ENCODE results near the gene LPIN1. TPM values are rescaled to one million over a fixed set of nuclear protein-coding genes. Genes with fewer than 3 reads are reported as not detected.

LPIN1 gene
- total and polyA plus RNA-seq, 2 of the 13 experiments (the other 11 are each of a cell fraction or from before 2014, with no cell fraction given) = 9.7 to 19.4 TPM

DNA sequence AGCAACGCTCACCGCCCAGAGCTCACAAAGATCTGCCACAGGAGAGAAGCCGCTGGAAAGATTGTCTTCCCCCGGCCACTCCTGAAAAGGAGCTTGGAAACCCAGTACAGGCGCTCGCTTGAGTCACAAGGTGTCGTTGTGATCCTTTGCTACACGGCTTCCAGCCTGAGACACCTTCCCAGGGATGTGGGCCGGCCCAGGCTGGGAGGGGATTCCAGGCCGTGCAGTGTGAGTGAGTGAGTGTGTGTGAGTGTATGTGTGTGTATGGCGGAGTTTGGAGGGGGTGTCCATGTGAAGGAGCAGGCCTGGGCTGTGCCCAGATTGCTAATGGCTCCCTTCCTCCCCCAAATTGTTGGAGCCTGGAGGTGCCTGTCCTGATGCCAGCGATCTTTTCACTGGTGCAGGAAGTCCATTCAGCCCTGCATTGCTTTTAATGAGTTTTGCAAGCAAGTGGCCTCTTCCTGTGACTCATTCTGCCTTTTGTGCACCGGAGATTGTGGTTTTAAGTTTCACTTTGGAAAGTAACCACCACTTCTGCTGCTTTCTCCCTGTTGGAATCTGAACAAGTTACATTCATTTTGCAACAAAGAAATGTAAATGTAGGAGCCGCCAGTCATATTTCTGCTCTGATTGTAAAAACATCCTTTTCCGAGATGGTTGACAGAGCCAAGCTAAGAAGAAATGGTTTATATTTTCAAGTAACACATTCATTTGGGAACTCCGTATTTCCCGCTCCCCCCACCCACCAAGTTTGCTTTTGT lies 83.7 kb downstream of the LPIN1 start (continued):
- TF ChIP-seq RFXANK (CRISPR knock-in tag; IDR thresholded peaks at IDR 0.05) (peak; percentile 32; the same call in 1 of the 2 replicates), CENPT (CRISPR knock-in tag; IDR thresholded peaks at IDR 0.05; ENCODE audit: low read depth) (no peak), RBFOX2 (IDR thresholded peaks at IDR 0.05; ENCODE audit: low read depth, low read length) (peak; percentile 70), SIX4 (CRISPR knock-in tag; IDR thresholded peaks at IDR 0.05) (peak; percentile 81; the same call in 1 of the 2 replicates), PRPF4 (IDR thresholded peaks at IDR 0.05; ENCODE audit: low read depth, low read length, poor library complexity, severe bottlenecking) (peak; percentile 19), ZNF710 (CRISPR knock-in tag; IDR thresholded peaks at IDR 0.05; ENCODE audit: borderline replicate concordance) (peak; percentile 65), ZNF652 (CRISPR knock-in tag; IDR thresholded peaks at IDR 0.05; ENCODE audit: borderline replicate concordance, low read depth) (peak; percentile 18; the same call in 1 of the 2 replicates), ZBTB21 (CRISPR knock-in tag; IDR thresholded peaks at IDR 0.05) (no peak), SOX5 (CRISPR knock-in tag; IDR thresholded peaks at IDR 0.05; ENCODE audit: borderline replicate concordance) (peak; percentile 84; the same call in 1 of the 2 replicates), SAFB2 (CRISPR knock-in tag; IDR thresholded peaks at IDR 0.05; ENCODE audit: borderline replicate concordance, low read depth) (no peak; the same call in 1 of the 2 replicates), STAG1 (CRISPR knock-in tag; IDR thresholded peaks at IDR 0.05) (peak; percentile 68), RARA (CRISPR knock-in tag; IDR thresholded peaks at IDR 0.05) (peak; percentile 42), GTF3A (CRISPR knock-in tag; conservative IDR thresholded peaks at IDR 0.05) (peak; percentile 27; the same call in 1 of the 2 replicates), CEBPG (CRISPR knock-in tag; IDR thresholded peaks at IDR 0.05) (peak; percentile 74; the same call in 1 of the 2 replicates), XRCC5 (optimal IDR thresholded peaks at IDR 0.05; ENCODE audit: low read length) (peak; percentile 58), HNRNPL (IDR thresholded peaks at IDR 0.05; ENCODE audit: low read depth, low read length) (peak; percentile 89), TCF7 (IDR thresholded peaks at IDR 0.05; ENCODE audit: low read depth) (peak; percentile 89), ZNF557 (CRISPR knock-in tag; IDR thresholded peaks at IDR 0.05) (0 out of 2 replicates have a peak, but pooled peaks have one; percentile 32), FOXO1 (CRISPR knock-in tag; IDR thresholded peaks at IDR 0.05) (peak; percentile 76), ATF5 (CRISPR knock-in tag; IDR thresholded peaks at IDR 0.05; ENCODE audit: low read depth) (0 out of 2 replicates have a peak, but pooled peaks have one; percentile 30), CBX5 (CRISPR knock-in tag; IDR thresholded peaks at IDR 0.05; ENCODE audit: borderline replicate concordance) (peak; percentile 93), ZUFSP (CRISPR knock-in tag; IDR thresholded peaks at IDR 0.05; ENCODE audit: borderline replicate concordance) (no peak), ZNF772 (CRISPR knock-in tag; IDR thresholded peaks at IDR 0.05) (0 out of 2 replicates have a peak, but pooled peaks have one; percentile 75), MXD1 (CRISPR knock-in tag; IDR thresholded peaks at IDR 0.05) (no peak), ZNF274 (CRISPR knock-in tag; IDR thresholded peaks at IDR 0.05) (peak; percentile 83)
